ENCODE data around the gene C21orf58.

The C21orf58 gene

DNA sequence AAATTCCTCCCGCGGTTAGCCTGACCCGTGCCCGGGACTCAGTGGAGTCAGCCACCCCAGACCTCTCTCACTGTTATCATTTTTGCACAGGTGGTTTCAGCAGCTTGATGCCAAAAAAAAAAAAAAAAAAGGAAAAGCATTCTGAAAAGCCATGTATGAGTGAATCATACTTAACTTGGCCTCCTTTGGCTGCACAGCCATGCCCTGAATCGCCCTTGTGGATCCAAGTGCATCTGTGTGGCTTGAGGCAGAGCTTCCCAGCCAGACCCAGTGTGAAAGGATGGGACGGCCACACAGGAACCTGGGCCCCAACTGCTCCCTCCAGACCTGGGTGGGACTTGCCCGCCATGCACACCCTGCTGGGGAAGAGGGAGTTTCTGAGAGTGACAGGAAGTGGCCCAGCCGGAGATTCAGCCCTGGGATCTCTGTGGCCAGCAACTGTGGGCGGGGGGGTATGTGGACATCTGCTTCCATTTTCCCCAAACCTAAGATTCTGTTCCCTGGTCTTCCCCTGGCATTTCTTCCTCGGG, 29.0 kb downstream of the C21orf58 start:
- no peak for DNase-seq

GRCh38 chr21:46291561-46291960, 32.1 kb downstream of the C21orf58 start:
- DNase-seq: no peak

DNA sequence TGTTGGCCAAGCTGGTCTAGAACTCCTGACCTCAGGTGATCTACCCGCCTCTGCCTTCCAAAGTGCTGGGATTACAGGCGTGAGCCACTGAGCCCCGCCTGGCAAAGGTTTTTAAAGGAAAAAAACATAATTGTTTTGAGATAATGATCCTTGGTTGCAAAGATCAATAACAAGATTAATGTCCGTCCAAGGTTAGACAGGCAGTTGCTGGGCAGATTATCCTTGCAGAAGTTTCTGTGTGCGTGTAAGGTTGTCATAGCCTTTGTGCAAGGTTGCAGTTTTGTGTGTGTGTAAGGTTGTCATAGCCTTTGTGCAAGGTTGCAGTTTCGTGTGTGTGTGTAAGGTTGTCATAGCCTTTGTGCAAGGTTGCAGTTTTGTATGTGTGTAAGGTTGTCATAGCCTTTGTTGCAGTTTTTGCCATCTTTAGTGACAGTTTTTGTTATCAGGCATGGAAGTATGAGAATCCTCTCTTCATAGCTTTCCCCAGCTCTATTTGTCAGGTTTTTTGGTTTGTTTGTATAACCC, 34.0 kb downstream of the C21orf58 start:
- no peak for DNase-seq

DNA sequence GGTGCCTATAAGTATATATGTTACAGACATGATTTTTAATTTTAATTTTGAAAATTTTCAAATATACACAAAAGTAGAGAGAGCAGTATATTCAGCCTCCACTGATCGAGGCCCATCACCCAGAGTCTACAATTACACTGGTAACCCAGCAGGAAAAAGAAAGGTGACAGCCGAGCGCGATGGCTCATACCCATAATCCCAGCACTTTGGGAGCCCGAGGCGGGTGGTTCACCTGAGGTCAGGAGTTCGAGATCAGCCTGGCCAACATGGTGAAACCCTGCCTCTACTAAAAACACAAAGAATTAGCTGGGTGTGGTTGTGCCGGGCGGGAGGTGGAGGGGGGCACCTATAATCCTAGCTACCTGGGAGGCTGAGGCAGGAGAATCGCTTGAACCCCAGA, 36.1 kb downstream of the C21orf58 start:
- DNase-seq: no peak

GRCh38 chr21:46286648-46287002, 37.0 kb downstream of the C21orf58 start:
- DNase-seq: no peak

DNA sequence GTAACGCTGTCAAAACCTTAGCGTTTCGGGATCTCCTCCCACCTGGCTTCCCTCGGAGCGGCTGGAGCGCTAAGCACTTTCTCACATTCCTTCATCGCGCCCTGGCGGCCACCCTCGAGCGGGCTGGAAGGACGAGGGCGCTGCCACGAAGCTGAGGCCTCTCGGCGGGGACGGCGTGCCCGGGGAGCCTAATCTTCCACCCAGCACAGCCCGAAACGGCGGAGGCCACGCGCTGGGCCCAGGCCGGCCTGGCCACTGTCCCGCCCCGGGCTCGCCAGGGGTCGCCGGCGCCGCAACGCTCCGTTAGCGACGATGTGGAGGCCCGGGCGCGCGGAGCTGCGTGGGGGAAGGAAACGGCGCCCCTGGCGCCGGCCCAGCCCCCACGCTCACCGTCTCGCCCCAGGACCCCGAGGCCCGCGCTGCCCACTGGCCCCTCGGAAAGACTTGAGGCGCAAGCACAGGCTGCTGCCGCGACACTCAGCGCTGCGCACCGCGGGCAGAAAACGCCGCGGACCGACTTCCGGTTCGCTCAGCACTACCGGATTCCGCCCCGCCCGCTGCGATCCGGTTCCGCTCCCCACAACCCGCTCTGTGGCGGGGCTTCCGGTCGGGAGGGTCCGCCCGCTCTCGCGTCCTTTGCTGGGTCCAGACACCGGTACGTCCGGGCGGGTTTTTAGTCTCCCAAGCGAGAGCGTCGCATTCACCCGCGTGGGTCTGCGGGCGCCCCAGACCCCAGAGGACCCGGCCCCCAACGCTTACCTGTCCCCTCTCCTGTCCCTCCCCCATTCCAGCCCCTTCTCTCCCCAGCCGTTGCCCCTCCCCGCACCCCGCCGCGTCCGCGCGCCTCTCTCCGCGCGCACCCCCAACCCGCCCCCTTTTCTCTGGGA, 37.7 kb downstream of the C21orf58 start, which contains the start of gene YBEY:
Gene YBEY (plus strand): TSS at position 582 of the 887 bp plus-strand sequence. CDS start 572 bp downstream, outside the sequence.
- peak; percentile 95 for DNase-seq

GRCh38 chr21:46285206-46285661, 38.4 kb downstream of the C21orf58 start, which contains the start of gene MCM3AP:
Gene MCM3AP (minus strand): TSS chr21:46285611. CDS start chr21:46285286, 325 bp downstream.
- no peak for DNase-seq

GRCh38 chr21:46284733-46285132, 38.9 kb downstream of the C21orf58 start:
- no peak for DNase-seq

DNA sequence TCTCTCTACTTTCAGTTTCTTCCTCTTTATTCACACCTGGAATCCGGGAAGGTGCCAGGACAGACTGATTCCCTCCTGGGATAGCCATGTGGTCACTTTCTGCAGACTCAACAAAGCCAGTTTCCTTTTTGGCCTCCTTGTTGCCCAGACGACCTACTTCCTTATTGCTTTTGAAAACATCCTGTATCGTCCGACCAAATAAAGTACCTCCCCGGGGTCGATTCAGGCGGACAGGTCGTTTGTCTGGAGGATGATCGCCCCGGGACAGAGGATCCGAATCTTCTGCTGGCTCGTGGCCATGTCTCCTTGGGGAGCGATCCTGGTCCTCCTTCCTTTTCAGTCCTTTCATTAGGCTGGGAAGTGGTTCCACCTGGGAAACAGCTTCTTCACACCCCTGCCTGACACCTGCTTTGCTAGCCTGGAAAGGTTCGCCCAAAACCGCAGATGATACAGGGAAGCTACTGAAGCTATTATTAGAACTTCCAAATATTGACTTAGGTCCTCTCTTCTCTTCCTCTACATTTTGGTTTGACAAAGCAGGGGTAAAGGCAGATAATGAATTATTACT, 39.5 kb downstream of the C21orf58 start:
- DNase-seq: peak; percentile 28

GRCh38 chr21:46274797-46275390, 48.8 kb downstream of the C21orf58 start:
- no peak for DNase-seq

DNA sequence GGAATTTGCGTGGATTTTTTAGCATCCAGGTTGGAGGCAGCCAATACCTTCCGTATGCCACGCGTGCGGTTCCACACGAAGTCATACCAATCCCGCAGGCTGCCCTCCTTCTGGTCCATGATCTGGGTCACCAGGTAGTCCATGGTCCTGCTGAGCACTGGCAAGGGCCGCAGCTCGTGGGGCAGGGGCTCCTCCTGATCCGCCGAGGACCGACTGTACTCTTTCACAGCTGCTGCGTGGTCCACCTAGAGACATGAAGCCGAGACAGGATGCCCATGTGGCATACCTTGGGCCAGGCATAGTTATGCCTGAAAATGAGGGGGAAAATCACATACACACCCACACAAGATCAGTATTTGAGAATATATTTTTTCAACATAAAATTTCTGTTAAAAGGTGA, 50.3 kb downstream of the C21orf58 start:
- no peak for DNase-seq

DNA sequence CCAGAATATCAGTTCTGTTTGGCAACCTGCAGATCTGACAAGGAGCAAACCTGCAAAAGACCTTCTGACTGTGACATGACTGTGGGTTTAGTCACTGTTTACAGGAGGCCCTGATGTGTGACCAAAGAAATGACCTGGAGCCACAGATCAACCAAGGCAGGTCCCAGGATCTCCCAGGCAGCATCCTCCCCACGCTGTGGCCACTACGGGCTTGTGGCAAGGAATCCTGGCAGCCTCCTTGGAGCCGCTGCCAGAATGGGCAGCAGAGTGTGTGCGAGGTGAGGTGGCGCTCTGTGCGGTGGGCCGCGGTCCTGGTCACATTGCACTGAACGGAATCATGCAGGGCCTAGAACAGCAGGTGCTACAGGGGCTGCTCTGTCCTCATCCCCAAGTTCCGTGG, 54.2 kb downstream of the C21orf58 start:
- DNase-seq: no peak

- DNase-seq: no peak
Observed at GRCh38 chr21:46268371-46268770, 55.3 kb downstream of the C21orf58 start.

DNA sequence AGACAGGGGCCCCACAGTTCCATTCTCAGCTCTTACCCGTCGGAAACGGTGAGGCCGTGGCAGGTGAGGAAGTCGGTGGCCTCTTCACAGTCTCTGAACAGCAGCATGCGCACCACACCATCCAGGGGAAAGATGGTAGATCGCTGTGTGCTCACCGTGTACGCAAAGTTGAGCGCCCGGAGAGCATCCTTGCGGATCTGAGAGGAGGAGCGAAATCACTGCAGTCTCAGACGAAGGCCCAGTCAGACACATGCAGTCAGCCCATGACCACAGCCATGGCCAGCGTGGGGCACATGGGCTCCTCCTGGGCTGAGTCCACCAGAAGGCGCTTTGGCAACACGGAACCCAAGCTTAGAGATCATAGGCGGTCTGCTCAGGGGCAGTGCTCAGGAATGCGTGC, 56.7 kb downstream of the C21orf58 start:
- DNase-seq: no peak

GRCh38 chr21:46265736-46266525, 57.7 kb downstream of the C21orf58 start:
- DNase-seq: no peak

DNA sequence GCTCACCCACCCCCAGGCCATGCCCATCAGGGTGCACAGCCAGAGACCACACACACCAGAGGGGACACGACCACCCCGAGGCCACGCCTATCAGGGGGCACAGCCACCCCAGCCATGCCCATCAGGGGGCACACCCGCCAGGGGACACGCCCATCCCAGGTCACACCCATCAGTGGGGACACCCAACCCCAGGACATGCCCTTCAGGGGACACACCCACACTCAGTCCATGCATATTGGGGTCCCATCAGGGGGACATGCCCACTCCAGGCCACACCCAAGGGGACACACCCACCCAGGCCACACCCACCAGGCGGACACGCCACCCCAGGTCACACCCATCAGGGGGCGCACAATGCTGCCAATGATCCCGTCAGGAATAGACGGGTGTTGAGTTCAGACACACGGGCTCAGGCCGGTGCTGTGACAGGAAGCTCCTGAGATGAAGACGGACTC, 59.0 kb downstream of the C21orf58 start:
- DNase-seq: no peak

- no peak for DNase-seq
Observed at GRCh38 chr21:46264046-46264689, 59.5 kb downstream of the C21orf58 start.

DNA sequence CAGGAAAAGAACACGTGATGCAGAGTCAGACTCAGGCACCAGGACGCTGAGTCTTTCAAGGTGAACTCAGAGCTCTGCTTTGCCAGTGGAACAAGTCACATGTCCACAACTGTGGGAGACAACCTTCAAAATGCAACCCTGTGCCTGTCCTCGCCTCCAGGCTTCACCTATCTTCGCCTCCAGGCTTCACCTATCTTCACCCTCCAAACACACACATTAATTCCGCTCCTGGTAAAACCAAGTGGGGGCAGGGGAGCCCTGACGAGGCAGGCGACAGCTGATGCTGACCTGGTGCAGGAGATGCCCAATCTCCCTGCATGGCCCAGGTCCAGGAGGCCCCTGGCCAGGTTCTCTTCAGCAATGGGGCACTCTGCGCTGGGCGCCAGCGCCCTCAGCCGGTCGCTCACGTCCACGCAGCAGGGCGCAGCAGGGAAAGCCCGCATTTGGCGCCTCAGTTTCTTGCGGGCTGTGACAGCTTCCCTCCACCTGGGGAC, 67.1 kb downstream of the C21orf58 start:
- no peak for DNase-seq

DNA sequence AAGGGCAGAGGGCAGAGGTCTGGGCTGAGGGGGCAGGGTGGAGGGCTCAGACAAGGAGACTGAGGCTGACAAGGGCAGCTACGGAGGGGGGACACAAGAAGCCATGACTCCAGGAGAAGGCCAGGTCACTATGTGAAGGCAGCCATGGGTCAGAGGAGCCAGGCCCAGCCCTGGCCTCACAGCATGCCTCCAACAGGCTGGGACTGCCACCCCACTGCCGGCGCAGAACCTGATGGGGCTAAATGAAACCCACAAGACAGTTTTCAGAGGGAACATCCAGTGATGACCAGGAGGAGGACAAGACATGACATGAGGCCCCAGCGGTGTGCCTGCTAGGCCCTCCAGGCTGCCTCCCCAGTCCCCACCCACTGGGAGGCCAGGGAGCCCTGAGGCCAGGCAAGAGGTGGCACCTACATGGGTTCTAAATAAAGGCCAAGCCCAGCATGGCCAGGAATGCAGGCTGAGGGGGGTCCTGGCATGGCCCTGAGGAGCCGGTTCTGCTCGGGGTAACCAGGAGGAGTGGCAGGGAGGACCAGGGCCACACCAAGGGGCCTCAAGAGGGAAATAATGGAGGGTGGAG, 67.8 kb downstream of the C21orf58 start:
- DNase-seq: no peak

DNA sequence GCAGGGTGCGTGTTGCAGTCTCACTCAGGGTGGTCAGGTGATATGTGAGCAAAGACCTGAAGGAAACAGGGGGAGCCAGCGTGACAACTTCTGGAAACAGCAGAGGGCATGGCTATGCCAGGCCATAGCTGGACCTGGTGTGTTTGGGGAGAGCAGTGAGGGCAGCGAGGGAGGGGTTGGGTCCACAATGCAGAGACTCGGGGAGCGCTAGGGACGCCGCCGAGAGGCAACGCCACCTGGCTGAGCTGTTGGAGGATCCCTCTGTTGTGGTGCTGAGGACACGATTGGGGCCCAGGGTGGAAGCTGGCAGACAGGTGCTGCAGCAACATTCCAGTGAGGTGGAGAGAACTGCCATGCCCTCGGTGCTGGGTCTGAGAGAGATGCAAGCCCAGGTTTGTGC, 68.5 kb downstream of the C21orf58 start:
- DNase-seq: no peak

Measured in right hindlimb (tissue), 1 donor.